ENCODE measurements around the gene CHEK2.

- TF ChIP-seq CTCF (IDR thresholded peaks at IDR 0.05) = no peak
- TF ChIP-seq POLR2A (IDR thresholded peaks at IDR 0.05) = no peak
These were observed 49.5 kb upstream of the CHEK2 start for GRCh38 chr22:28791124-28791523.
